Lung (tissue), 16 donors: Measurements from ENCODE around the gene ZNRF4. TPM values are rescaled to one million over a fixed set of nuclear protein-coding genes. Genes with fewer than 3 reads are reported as not detected.
"Not testable (repeated sequence)": the region's sequence is repeated elsewhere in the genome, so short reads cannot be mapped to it uniquely, and the experiment has no call there.

Source experiments
- ATAC-seq: fragments of 200-7000 bp; cut with Tn5 transposase; one replicate; pipeline ENCODE4 v1.9.1; 2020; ENCODE audit warnings: moderate number of reproducible peaks; ENCODE audit not compliant: insufficient read depth, low FRiP score
- DNase-seq, 3 donors: peaks; one replicate each; pipeline ENCODE4 v3.0.0-alpha.2; 2013 to 2017
- H3K27ac ChIP-seq, 2 donors: one replicate each; pipeline ENCODE4 v1.5.1; 2013; ENCODE audit warnings: mild to moderate bottlenecking in 2 of 2, moderate library complexity in 2 of 2, control low read depth in 1 of 2, inconsistent platforms in 1 of 2, low read depth in 1 of 2, low read length in 1 of 2
- H3K27me3 ChIP-seq, 3 donors: one replicate each; pipeline ENCODE4 v1.5.1; 2013; ENCODE audit warnings: low read length in 2 of 3; ENCODE audit not compliant: control insufficient read depth in 3 of 3, insufficient read depth in 3 of 3
- H3K36me3 ChIP-seq, 4 donors: one replicate each; pipeline ENCODE4 v1.5.1; 2013; ENCODE audit warnings: low read length in 4 of 4, mild to moderate bottlenecking in 1 of 4, moderate library complexity in 1 of 4; ENCODE audit not compliant: control insufficient read depth in 4 of 4, insufficient read depth in 4 of 4
- H3K4me1 ChIP-seq, 5 donors: one replicate each; pipeline ENCODE4 v1.5.1; 2013; ENCODE audit warnings: low read length in 5 of 5, mild to moderate bottlenecking in 2 of 5, moderate library complexity in 1 of 5; ENCODE audit not compliant: control insufficient read depth in 5 of 5, insufficient read depth in 5 of 5
- H3K4me3 ChIP-seq: one replicate; pipeline ENCODE4 v1.5.1; 2013; ENCODE audit warnings: mild to moderate bottlenecking, control low read depth, moderate library complexity
- H3K9ac ChIP-seq, 2 donors: one replicate each; pipeline ENCODE4 v1.5.1; 2013; ENCODE audit warnings: low read length in 2 of 2, control low read depth in 1 of 2; ENCODE audit not compliant: insufficient read depth in 1 of 2
- H3K9me3 ChIP-seq, 4 donors: one replicate each; pipeline ENCODE4 v1.5.1; 2013; ENCODE audit warnings: low read length in 3 of 4, mild to moderate bottlenecking in 1 of 4, moderate library complexity in 1 of 4; ENCODE audit not compliant: control insufficient read depth in 4 of 4, insufficient read depth in 3 of 4
- WGBS, 2 donors: extraction: QIAGEN DNeasy Blood & Tissue Kit; methylation state at CpG; one replicate each; pipeline ENCODE4 v1.1.7; 2013; 5-methylcytosine and 5-hydroxymethylcytosine counted together
- long read RNA-seq, 5 donors: transcript quantifications; one replicate each; lab custom pipeline, GENCODE V29; 2026
- polyA plus RNA-seq, 2 donors: library from polyadenylated mRNA; stranded (reverse); fragments of 200-250 nt; gene quantifications; one replicate each; pipeline ENCODE4 v1.2.1, GENCODE V29; 2013
- total RNA-seq, 2 donors: library from RNA; depleted of rRNA in 1 of 2; stranded (reverse); fragments of >200 nt in 1 of 2; gene quantifications; one replicate each; pipeline ENCODE4 v1.2.1, GENCODE V29; 2014 to 2021
- TF ChIP-seq, protein P1 (sequence below): IDR thresholded peaks from 2 replicates; pipeline ENCODE4 v1.5.1; 2012; ENCODE audit warnings: mild to moderate bottlenecking; ENCODE audit errors: control extremely low read depth, extremely low read depth
- donor health status: control.
- donor health status: control.
- donor health status: Bipolar disorder and iron deficiency.
- donor health status: healthy.
- donor health status: DM: yes; HTN: yes; CAD: no.

Gene ZNRF4, protein sequence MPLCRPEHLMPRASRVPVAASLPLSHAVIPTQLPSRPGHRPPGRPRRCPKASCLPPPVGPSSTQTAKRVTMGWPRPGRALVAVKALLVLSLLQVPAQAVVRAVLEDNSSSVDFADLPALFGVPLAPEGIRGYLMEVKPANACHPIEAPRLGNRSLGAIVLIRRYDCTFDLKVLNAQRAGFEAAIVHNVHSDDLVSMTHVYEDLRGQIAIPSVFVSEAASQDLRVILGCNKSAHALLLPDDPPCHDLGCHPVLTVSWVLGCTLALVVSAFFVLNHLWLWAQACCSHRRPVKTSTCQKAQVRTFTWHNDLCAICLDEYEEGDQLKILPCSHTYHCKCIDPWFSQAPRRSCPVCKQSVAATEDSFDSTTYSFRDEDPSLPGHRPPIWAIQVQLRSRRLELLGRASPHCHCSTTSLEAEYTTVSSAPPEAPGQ
- total RNA-seq (not detected), polyA plus RNA-seq (not detected)
- long read RNA-seq, donor 1 = 0 reads
- long read RNA-seq, donor 2 = 0 reads
- long read RNA-seq, donor 3 = 0 reads
- long read RNA-seq, donor 4 = 0 reads
- long read RNA-seq, donor 5 = 0 reads

DNA sequence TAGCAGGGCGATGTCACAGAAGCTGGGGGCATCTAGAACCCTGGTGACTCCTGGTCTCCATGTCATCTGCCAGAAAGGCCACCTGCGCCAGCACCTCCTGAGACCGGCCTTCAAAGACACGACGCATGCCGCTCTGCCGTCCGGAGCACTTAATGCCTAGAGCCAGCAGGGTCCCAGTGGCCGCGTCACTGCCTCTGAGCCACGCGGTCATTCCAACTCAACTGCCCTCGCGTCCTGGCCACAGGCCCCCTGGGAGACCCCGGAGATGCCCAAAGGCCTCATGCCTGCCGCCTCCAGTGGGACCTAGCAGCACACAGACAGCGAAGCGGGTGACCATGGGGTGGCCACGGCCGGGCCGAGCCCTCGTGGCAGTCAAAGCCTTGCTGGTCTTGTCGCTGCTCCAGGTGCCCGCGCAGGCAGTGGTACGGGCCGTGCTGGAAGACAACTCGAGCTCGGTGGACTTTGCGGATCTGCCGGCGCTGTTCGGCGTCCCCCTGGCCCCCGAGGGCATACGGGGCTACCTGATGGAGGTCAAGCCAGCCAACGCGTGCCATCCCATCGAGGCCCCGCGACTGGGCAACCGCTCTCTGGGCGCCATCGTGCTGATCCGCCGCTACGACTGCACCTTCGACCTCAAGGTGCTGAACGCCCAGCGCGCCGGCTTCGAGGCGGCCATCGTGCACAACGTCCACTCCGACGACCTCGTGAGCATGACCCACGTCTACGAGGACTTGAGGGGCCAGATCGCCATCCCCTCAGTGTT is at the start of gene ZNRF4:
ZNRF4 (plus strand) TSS at position 51 of the 763 bp plus-strand sequence; CDS start at position 126, 75 bp downstream.
- TF ChIP-seq, protein P1, sequence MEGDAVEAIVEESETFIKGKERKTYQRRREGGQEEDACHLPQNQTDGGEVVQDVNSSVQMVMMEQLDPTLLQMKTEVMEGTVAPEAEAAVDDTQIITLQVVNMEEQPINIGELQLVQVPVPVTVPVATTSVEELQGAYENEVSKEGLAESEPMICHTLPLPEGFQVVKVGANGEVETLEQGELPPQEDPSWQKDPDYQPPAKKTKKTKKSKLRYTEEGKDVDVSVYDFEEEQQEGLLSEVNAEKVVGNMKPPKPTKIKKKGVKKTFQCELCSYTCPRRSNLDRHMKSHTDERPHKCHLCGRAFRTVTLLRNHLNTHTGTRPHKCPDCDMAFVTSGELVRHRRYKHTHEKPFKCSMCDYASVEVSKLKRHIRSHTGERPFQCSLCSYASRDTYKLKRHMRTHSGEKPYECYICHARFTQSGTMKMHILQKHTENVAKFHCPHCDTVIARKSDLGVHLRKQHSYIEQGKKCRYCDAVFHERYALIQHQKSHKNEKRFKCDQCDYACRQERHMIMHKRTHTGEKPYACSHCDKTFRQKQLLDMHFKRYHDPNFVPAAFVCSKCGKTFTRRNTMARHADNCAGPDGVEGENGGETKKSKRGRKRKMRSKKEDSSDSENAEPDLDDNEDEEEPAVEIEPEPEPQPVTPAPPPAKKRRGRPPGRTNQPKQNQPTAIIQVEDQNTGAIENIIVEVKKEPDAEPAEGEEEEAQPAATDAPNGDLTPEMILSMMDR = no peak
- no peak within 1 kb of the TSS for H3K27ac ChIP-seq
- H3K27me3 ChIP-seq = peaks cover 0 to 5% (median 0%) of the 10 kb centered on the region in 3 donors
- peaks cover 0 to 7% (median 1%) of the 10 kb centered on the region in 4 donors for H3K9me3 ChIP-seq
- no peaks in the 10 kb centered on the region for H3K4me1 ChIP-seq
- H3K9ac ChIP-seq = no peak within 1 kb of the TSS
- DNase-seq (no peak), ATAC-seq (no peak)
- no peak within 1 kb of the TSS for H3K4me3 ChIP-seq
- H3K36me3 ChIP-seq = no peaks in the 10 kb centered on the region
- 92 to 93% methylated on average over 61 to 62 of the region's 62 CpGs for WGBS, 2 donors

DNA sequence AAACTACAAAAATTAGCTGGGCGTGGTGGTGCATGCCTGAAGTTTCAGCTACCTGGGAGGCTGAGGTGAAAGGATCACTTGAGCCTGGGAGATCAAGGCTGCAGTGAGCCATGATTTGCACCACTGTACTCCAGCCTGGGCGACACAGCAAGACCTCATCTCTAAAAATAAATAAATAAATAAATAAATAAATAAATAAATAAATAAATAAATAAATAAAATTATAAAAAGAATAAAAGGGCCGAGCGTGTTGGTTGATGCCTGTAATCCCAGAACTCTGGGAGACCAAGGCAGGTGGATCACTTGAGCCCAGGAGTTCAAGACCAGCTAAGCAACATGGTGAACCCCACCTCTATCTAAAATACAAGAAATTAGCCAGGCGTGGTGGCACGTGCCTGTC is 49.0 kb upstream of the ZNRF4 start:
- H3K36me3 ChIP-seq, H3K9me3 ChIP-seq, H3K4me3 ChIP-seq, ATAC-seq, H3K27ac ChIP-seq, DNase-seq, H3K9ac ChIP-seq, H3K4me1 ChIP-seq, H3K27me3 ChIP-seq: not testable (repeated sequence)
- WGBS, 2 donors = 87 to 92% methylated on average over 6 of the region's 6 CpGs

DNA sequence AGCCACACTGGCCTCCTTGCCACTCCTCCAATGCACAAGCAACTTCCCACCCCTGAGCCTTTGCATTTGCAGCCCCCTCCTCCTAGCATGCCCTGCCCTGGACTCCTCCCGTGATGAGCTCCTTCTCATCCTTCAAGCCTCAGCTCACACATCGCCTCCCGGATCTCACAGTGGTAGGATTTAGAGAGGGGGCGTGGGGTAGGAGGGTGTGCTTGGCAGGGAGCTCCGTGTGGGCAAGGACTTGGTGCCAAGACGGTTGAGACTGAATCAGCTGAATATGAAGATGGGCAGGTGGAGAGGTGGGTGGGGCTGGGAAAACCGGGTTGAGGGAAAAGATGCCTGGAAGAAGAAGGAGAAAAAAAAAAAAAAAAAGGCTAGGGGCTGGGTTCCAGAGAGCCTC is 48.4 kb upstream of the ZNRF4 start:
- no peak overlapping the region for H3K9ac ChIP-seq
- no peak overlapping the region for H3K4me3 ChIP-seq
- peaks cover 0 to 7% (median 0%) of the 10 kb centered on the region in 4 donors for H3K9me3 ChIP-seq
- WGBS, 2 donors = 58 to 67% methylated on average over 7 of the region's 7 CpGs
- H3K36me3 ChIP-seq = no peaks in the 10 kb centered on the region
- TF ChIP-seq, protein P1 = no peak
- H3K4me1 ChIP-seq = no peaks in the 10 kb centered on the region
- H3K27ac ChIP-seq = no peak overlapping the region
- ATAC-seq = no peak
- peaks cover 0 to 2% (median 0%) of the 10 kb centered on the region in 3 donors for H3K27me3 ChIP-seq
- DNase-seq = no peak

DNA sequence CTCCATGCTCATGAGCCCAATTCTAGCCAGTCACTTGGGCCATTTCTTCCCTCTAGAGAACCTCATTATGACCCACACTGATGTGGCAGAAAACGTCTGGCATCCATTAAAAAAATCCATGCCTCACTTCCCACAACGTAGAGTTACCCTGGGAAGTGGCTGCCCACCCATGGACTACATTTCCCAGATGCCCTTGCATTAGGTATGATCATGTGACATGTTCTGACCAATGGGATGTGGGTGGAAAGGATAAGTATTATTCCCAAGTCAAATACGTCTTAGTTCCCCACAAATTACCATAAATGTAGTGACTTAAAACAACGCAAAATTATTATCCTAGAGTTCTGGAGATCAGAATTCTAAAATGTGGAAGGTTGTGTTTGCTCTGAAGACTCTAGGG is 47.9 kb upstream of the ZNRF4 start:
- DNase-seq (no peak), ATAC-seq (no peak)
- Histone ChIP-seq H3K4me3 (no peak overlapping the region), H3K36me3 (no peaks in the 10 kb centered on the region), H3K27ac (no peak overlapping the region), H3K4me1 (no peaks in the 10 kb centered on the region), H3K27me3 (peaks cover 0 to 2% (median 0%) of the 10 kb centered on the region in 3 donors), H3K9me3 (peaks cover 0 to 7% (median 0%) of the 10 kb centered on the region in 4 donors), H3K9ac (no peak overlapping the region)
- WGBS, 2 donors = 39 to 46% methylated on average over 4 of the region's 4 CpGs
- TF ChIP-seq, protein P1 = no peak
